PC-9 (cell line): ENCODE measurements around the gene TMEM255A.

ENCODE experiments used
- CTCF ChIP-seq: fragments of 200-600 bp; sonication (generic); conservative IDR thresholded peaks from 2 replicates; pipeline ENCODE4 v1.6.1; 2017; ENCODE audit warnings: mixed run types, antibody characterized with exemption, mild to moderate bottlenecking, moderate library complexity
- EZH2 ChIP-seq: fragments of 200-600 bp; sonication (generic); IDR thresholded peaks from 2 replicates; pipeline ENCODE4 v1.8.0; 2017; ENCODE audit warnings: antibody characterized with exemption, low read depth

DNA sequence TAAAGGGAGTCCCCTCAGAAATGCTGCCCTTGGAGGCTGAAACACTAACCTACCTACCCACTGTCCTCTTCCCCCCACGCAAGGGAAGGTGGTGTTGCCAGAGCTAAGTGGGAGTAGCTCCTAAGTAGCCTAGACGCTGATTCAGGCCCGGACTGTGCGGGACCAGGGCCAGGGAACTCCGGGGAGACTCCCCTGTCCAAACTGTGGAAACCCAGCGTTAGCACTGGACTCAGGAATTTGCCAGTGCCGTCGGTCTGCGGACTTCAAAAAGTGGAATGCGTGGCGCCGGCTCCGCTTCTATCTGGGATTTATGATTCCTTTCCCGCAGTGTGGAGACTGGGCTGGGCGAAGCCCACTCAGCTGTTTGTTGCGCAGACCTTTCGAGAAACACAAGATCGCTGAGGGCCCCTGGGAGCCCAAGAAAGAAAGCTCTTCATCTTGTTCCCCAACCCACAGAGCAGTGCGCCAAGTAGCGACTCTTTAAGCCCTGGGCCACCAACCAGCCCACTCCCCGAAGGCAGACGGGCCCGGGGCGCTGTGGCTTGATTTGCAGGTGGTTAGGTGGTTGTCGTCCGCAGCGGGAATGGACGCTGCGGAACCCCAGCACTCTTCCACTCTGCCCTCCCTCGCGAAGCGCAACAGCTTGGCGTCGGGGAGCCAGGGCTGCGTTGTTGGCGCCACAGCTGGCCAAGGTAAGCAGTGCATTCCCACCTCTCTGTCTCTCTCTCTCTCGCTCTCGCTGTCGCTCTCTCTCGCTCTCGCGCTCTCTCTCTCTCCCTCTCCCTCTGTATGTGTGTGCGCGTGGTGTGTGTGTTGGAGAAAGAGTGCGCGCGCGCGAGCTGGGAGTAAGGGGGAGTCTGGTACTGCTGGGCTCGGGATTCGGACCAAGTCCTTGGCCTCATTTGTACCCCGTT, 2.0 kb downstream of the TMEM255A start:
- TF ChIP-seq CTCF (no peak; the same call in 1 of the 2 replicates), EZH2 (no peak)
